ENCODE data around the gene RAB6A.

DNA sequence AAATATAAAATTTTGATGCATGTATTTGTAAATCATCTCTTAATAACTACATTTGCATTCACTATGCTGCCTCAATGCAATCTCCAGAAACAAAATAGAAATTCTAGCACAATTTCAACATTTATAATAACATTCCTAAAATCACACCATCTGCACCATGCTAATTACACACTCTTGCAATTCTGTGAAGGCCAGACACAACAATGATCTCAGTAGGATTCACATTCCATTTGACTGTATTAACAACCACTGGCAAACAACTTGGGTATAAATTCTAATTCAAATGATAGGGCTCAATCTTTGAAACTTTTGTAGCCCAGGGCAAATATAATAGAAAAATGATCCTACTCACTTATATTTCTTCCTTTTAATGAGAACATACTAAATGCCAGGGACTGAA lies 25.9 kb downstream of the RAB6A start:
- TF ChIP-seq POLR2A (IDR thresholded peaks at IDR 0.05; ENCODE audit: borderline replicate concordance, extremely low read depth, insufficient read depth, insufficient read length): no peak
- TF ChIP-seq SRF (IDR thresholded peaks at IDR 0.05; ENCODE audit: low read depth): no peak
- TF ChIP-seq, protein P1, sequence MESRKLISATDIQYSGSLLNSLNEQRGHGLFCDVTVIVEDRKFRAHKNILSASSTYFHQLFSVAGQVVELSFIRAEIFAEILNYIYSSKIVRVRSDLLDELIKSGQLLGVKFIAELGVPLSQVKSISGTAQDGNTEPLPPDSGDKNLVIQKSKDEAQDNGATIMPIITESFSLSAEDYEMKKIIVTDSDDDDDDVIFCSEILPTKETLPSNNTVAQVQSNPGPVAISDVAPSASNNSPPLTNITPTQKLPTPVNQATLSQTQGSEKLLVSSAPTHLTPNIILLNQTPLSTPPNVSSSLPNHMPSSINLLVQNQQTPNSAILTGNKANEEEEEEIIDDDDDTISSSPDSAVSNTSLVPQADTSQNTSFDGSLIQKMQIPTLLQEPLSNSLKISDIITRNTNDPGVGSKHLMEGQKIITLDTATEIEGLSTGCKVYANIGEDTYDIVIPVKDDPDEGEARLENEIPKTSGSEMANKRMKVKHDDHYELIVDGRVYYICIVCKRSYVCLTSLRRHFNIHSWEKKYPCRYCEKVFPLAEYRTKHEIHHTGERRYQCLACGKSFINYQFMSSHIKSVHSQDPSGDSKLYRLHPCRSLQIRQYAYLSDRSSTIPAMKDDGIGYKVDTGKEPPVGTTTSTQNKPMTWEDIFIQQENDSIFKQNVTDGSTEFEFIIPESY (IDR thresholded peaks at IDR 0.05; ENCODE audit: extremely low read depth, insufficient replicate concordance, low read length): no peak
